GM21515 (cell line): ENCODE data around the gene LMAN2L.

Source experiments
- ATAC-seq: cut with Tn5 transposase; IDR thresholded peaks from one replicate; pipeline ENCODE4 v1.9.1; 2021; ENCODE audit not compliant: unreplicated experiment

The LMAN2L gene

DNA sequence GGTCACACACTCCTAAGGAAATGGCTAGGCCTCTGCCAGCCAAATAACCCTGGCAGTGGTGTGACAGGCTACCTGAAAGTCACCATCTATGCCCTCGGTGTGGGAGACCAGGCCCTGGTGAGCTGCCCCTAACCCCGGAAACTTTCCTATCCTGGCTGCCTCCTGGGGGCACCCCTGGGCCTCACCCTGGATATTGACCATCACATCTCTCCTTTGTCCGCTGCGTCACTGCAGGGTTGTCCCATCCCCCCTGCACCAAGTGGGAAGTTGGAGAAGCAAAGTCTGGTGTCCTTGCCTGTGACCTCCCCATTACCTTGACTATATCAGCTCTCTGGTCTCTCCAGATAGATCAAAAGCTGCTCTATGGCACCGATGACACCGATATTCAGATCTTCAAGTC is 78.5 kb downstream of the LMAN2L start:
- ATAC-seq = no peak

DNA sequence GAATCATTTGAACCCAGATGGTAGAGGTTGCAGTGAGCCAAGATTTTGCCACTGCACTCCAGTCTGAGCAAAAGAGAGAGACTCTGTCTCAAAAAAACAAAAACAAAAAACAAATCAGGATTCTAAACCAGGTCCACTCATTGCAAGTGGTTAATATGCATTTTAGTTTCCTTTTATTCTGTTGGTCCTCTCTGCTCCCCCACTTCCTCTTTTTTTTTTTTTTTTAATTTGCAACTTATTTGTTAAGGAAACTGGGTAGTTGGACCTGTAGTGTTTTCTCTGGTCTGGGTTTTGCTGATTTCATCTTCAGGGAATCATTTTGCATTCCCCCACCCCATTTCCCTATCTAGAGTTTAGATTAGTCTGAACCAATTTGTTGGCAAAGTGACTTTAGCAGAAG is 83.3 kb downstream of the LMAN2L start:
- no peak for ATAC-seq
